Panc1 (cell line): Measurements from ENCODE around the gene LZTS3. TPM values are rescaled to one million over a fixed set of nuclear protein-coding genes. Genes with fewer than 3 reads are reported as not detected.

Experiments
- ATAC-seq: fragments of 200-7000 bp; cut with Tn5 transposase; 2 replicates; pipeline ENCODE4 v1.9.1; 2020; ENCODE audit warnings: mild to moderate bottlenecking, moderate library complexity
- BruUV-seq: library from RNA; stranded (reverse); fragments of 400-500 nt; replicated peaks from 2 replicates; lab custom pipeline; 2021; lab: Mats Ljungman, UMichigan
- CTCF ChIA-PET: fragments of 300-600 bp; sonication (Branson Sonifier 250); formaldehyde crosslinking; loops from one replicate; lab custom pipeline; 2022; ENCODE audit warnings: antibody characterized with exemption; lab: Charles Lee
- POLR2A ChIA-PET: fragments of 300-600 bp; sonication (Branson Sonifier 250); formaldehyde crosslinking; loops from one replicate; lab custom pipeline; 2022; ENCODE audit warnings: antibody characterized with exemption; lab: Charles Lee
- DNase-seq: peaks from one replicate; pipeline ENCODE4 v3.0.0-alpha.2; 2010; ENCODE audit warnings: low read depth, low spot score
- H3K27ac ChIP-seq: 2 replicates; pipeline ENCODE4 v1.5.1; 2011; ENCODE audit warnings: mild to moderate bottlenecking, low read length, inconsistent platforms
- H3K27me3 ChIP-seq: fragments of 200-500 bp; sonication (Bioruptor generic); 2 replicates; pipeline ENCODE4 v1.6.0; 2014; ENCODE audit warnings: low read length, inconsistent platforms; ENCODE audit not compliant: control insufficient read depth, insufficient read depth
- H3K36me3 ChIP-seq: fragments of 200-500 bp; sonication (Bioruptor generic); 2 replicates; pipeline ENCODE4 v1.5.1; 2014; ENCODE audit warnings: inconsistent platforms, mild to moderate bottlenecking, low read length, moderate library complexity; ENCODE audit not compliant: control insufficient read depth, insufficient read depth
- H3K4me1 ChIP-seq: 2 replicates; pipeline ENCODE4 v1.5.1; 2011; ENCODE audit warnings: inconsistent platforms, mild to moderate bottlenecking, low read length, moderate library complexity; ENCODE audit not compliant: control insufficient read depth, insufficient read depth
- H3K4me3 ChIP-seq, 2 experiments: 2 replicates each; pipeline ENCODE4 v1.5.1; 2011 to 2012; ENCODE audit warnings: low read depth in 2 of 2, low read length in 2 of 2, mild to moderate bottlenecking in 2 of 2, inconsistent platforms in 1 of 2, moderate library complexity in 1 of 2
- H3K9me3 ChIP-seq: fragments of 200-500 bp; sonication (Bioruptor generic); 2 replicates; pipeline ENCODE4 v1.5.1; 2014; ENCODE audit warnings: low read depth, mild to moderate bottlenecking, inconsistent platforms, low read length, moderate library complexity; ENCODE audit not compliant: control insufficient read depth, insufficient read depth
- CTCF ChIP-seq: fragments of 450-650 bp; IDR thresholded peaks from 2 replicates; pipeline ENCODE4 v1.5.1; 2017; ENCODE audit warnings: mild to moderate bottlenecking
- POLR2AphosphoS5 ChIP-seq: IDR thresholded peaks from 2 replicates; pipeline ENCODE4 v1.6.1; 2012; ENCODE audit warnings: mild to moderate bottlenecking, low read depth, low read length, moderate library complexity
- SIN3A ChIP-seq: IDR thresholded peaks from 2 replicates; pipeline ENCODE4 v1.6.1; 2012; ENCODE audit warnings: low read depth, mild to moderate bottlenecking, low read length, moderate library complexity, borderline replicate concordance; ENCODE audit not compliant: insufficient read depth
- TCF7L2 ChIP-seq: IDR thresholded peaks from 2 replicates; pipeline ENCODE4 v1.6.1; 2011; ENCODE audit warnings: mild to moderate bottlenecking, low read depth, low read length, inconsistent platforms
- in situ Hi-C: cut with HindIII; loops from 2 replicates; pipeline ENCODE4 v1.10.0; 2016; ENCODE audit warnings: low sequenced_read_pairs, low pct_unique_long_range_greater_than_20kb
- intact Hi-C: fragments of 100-400 bp; cut with micrococcal nuclease; formaldehyde crosslinking; loops from one replicate; pipeline ENCODE4 v1.10.0; 2022; ENCODE audit not compliant: unreplicated experiment
- total RNA-seq: library from RNA; stranded (reverse); gene quantifications from one replicate; pipeline ENCODE4 v1.2.1, GENCODE V29; 2021; ENCODE audit not compliant: unreplicated experiment
- TF ChIP-seq, protein P1 (sequence below), 2 experiments: IDR thresholded peaks; 2 replicates each; pipeline ENCODE4 v1.6.1; 2011 to 2012; ENCODE audit warnings: low read depth in 2 of 2, control low read depth in 1 of 2, low read length in 1 of 2, mild to moderate bottlenecking in 1 of 2, moderate library complexity in 1 of 2; ENCODE audit not compliant: insufficient read depth in 1 of 2

The LZTS3 gene
- total RNA-seq, 1 experiment from 2014 or later = 5.2 TPM

DNA sequence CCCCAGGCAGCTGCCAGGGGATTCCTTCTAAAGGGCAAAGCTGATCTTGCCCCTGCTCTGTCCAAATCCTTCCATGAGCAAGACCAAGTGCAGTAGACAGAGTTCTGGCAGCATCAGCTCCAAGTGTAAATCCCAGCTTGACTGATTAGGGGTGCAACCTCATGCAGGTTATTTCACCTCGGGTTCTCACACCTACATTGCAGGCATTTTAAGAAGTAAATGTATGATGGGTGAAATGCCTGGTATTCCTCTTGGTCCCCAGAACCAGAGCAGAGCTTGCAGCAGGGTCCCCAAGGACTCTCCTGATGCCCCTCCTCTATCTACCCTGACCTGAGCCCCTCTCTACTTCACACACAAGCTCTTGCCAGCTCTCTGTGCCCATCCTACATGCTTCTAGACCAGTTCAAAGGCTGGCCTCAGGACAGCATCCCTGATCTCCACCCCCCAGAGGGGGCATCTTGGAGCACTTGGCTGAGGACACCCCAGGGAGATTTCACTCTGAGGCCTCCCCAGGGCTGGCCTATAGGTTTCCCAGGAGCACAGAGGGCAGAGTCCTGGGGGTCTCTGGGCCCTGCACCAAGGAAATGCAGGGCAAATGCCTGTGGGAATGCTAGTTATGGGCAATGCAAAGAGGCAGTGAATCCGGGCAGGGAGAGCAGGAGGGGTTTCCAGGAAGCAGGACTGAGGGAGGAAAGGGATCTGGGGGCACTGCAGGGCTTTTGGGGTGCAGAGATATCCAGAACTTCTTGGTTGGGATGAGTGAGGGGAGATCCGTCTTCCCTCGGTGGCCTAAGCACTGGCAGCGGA lies 1.0 kb downstream of the LZTS3 start:
- H3K9me3 ChIP-seq = no peaks in the 10 kb centered on the region
- no peak overlapping the region for H3K27ac ChIP-seq
- intact Hi-C loops = no loop called here
- ChIA-PET CTCF (interaction anchor here (0.6 kb wide), 1 partner anchor 9 kb away, joined by 3 read pairs; no protein-coding TSS in a partner anchor), POLR2A (no interaction called here)
- no peak for DNase-seq
- in situ Hi-C loops = no loop called here
- no peaks in the 10 kb centered on the region for H3K27me3 ChIP-seq
- H3K4me1 ChIP-seq = peaks cover 14% of the 10 kb centered on the region
- no peak for TF ChIP-seq TCF7L2
- no peak for TF ChIP-seq SIN3A
- no peak for TF ChIP-seq CTCF
- no peak for TF ChIP-seq POLR2AphosphoS5
- TF ChIP-seq, protein P1, sequence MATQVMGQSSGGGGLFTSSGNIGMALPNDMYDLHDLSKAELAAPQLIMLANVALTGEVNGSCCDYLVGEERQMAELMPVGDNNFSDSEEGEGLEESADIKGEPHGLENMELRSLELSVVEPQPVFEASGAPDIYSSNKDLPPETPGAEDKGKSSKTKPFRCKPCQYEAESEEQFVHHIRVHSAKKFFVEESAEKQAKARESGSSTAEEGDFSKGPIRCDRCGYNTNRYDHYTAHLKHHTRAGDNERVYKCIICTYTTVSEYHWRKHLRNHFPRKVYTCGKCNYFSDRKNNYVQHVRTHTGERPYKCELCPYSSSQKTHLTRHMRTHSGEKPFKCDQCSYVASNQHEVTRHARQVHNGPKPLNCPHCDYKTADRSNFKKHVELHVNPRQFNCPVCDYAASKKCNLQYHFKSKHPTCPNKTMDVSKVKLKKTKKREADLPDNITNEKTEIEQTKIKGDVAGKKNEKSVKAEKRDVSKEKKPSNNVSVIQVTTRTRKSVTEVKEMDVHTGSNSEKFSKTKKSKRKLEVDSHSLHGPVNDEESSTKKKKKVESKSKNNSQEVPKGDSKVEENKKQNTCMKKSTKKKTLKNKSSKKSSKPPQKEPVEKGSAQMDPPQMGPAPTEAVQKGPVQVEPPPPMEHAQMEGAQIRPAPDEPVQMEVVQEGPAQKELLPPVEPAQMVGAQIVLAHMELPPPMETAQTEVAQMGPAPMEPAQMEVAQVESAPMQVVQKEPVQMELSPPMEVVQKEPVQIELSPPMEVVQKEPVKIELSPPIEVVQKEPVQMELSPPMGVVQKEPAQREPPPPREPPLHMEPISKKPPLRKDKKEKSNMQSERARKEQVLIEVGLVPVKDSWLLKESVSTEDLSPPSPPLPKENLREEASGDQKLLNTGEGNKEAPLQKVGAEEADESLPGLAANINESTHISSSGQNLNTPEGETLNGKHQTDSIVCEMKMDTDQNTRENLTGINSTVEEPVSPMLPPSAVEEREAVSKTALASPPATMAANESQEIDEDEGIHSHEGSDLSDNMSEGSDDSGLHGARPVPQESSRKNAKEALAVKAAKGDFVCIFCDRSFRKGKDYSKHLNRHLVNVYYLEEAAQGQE (IDR thresholded peaks at IDR 0.05; ENCODE audit: insufficient read depth in 1 of 2, low read depth in 2 of 2, low read length in 1 of 2) = no peak
- no peaks in the 10 kb centered on the region for H3K36me3 ChIP-seq
- ATAC-seq = no peak
- BruUV-seq = no TSS peak
- H3K4me3 ChIP-seq = peak overlapping the region; percentile 81 to 92; a peak in 3 of 4 replicates

- Histone ChIP-seq H3K36me3 (no peaks in the 10 kb centered on the region), H3K4me1 (peaks cover 14% of the 10 kb centered on the region), H3K27ac (no peak overlapping the region), H3K9me3 (no peaks in the 10 kb centered on the region), H3K4me3 (no peak overlapping the region), H3K27me3 (no peaks in the 10 kb centered on the region)
- intact Hi-C loops = no loop called here
- in situ Hi-C loops = no loop called here
- CTCF ChIA-PET = no interaction called here
- TF ChIP-seq SIN3A = no peak
- no peak for TF ChIP-seq POLR2AphosphoS5
- TF ChIP-seq TCF7L2 = no peak
- TF ChIP-seq, protein P1 (IDR thresholded peaks at IDR 0.05; ENCODE audit: insufficient read depth in 1 of 2, low read depth in 2 of 2, low read length in 1 of 2) = no peak
- TF ChIP-seq CTCF = no peak
- DNase-seq = no peak
- POLR2A ChIA-PET = interaction anchor here (0.5 kb wide), 1 partner anchor 211 kb away, joined by 6 read pairs; no protein-coding TSS in a partner anchor
- no peak for ATAC-seq
- no TSS peak for BruUV-seq
Observed at GRCh38 chr20:3171391-3172125, 1.8 kb downstream of the LZTS3 start.
